Liver (tissue), 9 donors: ENCODE results near the gene ACOT6. TPM values are rescaled to one million over a fixed set of nuclear protein-coding genes. Genes with fewer than 3 reads are reported as not detected.

ENCODE experiments used
- DNase-seq: peaks from one replicate; pipeline ENCODE4 v3.0.0-alpha.2; 2017; ENCODE audit warnings: low spot score
- H3K27ac ChIP-seq, 2 donors: one replicate each; pipeline ENCODE4 v1.7.0; 2013; ENCODE audit warnings: inconsistent platforms in 2 of 2, low read length in 2 of 2, control low read depth in 1 of 2, low read depth in 1 of 2, mild to moderate bottlenecking in 1 of 2
- H3K27me3 ChIP-seq, 4 donors: one replicate each; pipeline versions ENCODE4 v1.6.1 to v1.7.0; 2013; ENCODE audit warnings: low read length in 3 of 4, inconsistent platforms in 1 of 4, mild to moderate bottlenecking in 1 of 4, moderate library complexity in 1 of 4; ENCODE audit not compliant: control insufficient read depth in 4 of 4, insufficient read depth in 4 of 4
- H3K36me3 ChIP-seq, 4 donors: one replicate each; pipeline versions ENCODE4 v1.6.1 to v1.7.0; 2013; ENCODE audit warnings: low read length in 3 of 4, mild to moderate bottlenecking in 3 of 4, low read depth in 1 of 4, moderate library complexity in 1 of 4; ENCODE audit not compliant: control insufficient read depth in 4 of 4, insufficient read depth in 3 of 4
- H3K4me1 ChIP-seq, 4 donors: one replicate each; pipeline versions ENCODE4 v1.6.1 to v1.7.0; 2013; ENCODE audit warnings: low read length in 3 of 4, mild to moderate bottlenecking in 3 of 4, moderate library complexity in 1 of 4; ENCODE audit not compliant: control insufficient read depth in 4 of 4, insufficient read depth in 4 of 4
- H3K4me3 ChIP-seq, 3 donors: one replicate each; pipeline versions ENCODE4 v1.6.1 to v1.7.0; 2013; ENCODE audit warnings: low read length in 3 of 3, control low read depth in 1 of 3, low read depth in 1 of 3, mild to moderate bottlenecking in 1 of 3
- H3K9ac ChIP-seq, 2 donors: one replicate each; pipeline ENCODE4 v1.7.0; 2013; ENCODE audit warnings: low read length in 2 of 2, mild to moderate bottlenecking in 2 of 2, moderate library complexity in 2 of 2, control low read depth in 1 of 2, low read depth in 1 of 2
- H3K9me3 ChIP-seq, 4 donors: one replicate each; pipeline versions ENCODE4 v1.6.1 to v1.7.0; 2013; ENCODE audit warnings: low read length in 3 of 4; ENCODE audit not compliant: control insufficient read depth in 4 of 4
- ATF3 ChIP-seq: IDR thresholded peaks from 2 replicates; pipeline ENCODE4 v1.6.1; 2016; ENCODE audit warnings: antibody characterized with exemption
- CTCF ChIP-seq: fragments of 150-350 bp; IDR thresholded peaks from 2 replicates; pipeline ENCODE4 v1.5.1; 2017; ENCODE audit warnings: improper control_type of control experiment, low read depth, low read length; ENCODE audit not compliant: missing input control
- GABPA ChIP-seq, 2 donors: IDR thresholded peaks in 1 of 2; conservative IDR thresholded peaks in 1 of 2; 2 replicates each; pipeline ENCODE4 v1.6.1; 2016; ENCODE audit warnings: antibody characterized with exemption in 2 of 2, mild to moderate bottlenecking in 1 of 2, moderate library complexity in 1 of 2
- HNF4A ChIP-seq, 2 donors: conservative IDR thresholded peaks; 2 replicates each; pipeline ENCODE4 v1.6.1; 2016; ENCODE audit warnings: antibody characterized with exemption in 2 of 2, mild to moderate bottlenecking in 2 of 2
- JUND ChIP-seq, 2 donors: IDR thresholded peaks; 2 replicates each; pipeline ENCODE4 v1.6.1; 2016; ENCODE audit warnings: antibody characterized with exemption in 2 of 2
- MAX ChIP-seq: IDR thresholded peaks from 2 replicates; pipeline ENCODE4 v1.6.1; 2016; ENCODE audit warnings: antibody characterized with exemption
- NR2F2 ChIP-seq: IDR thresholded peaks from 2 replicates; pipeline ENCODE4 v1.6.1; 2016; ENCODE audit warnings: antibody characterized with exemption
- RAD21 ChIP-seq, 2 donors: IDR thresholded peaks; 2 replicates each; pipeline ENCODE4 v1.6.1; 2016; ENCODE audit warnings: antibody characterized with exemption in 2 of 2, mild to moderate bottlenecking in 2 of 2
- SP1 ChIP-seq: IDR thresholded peaks from 2 replicates; pipeline ENCODE4 v1.6.1; 2018; ENCODE audit warnings: antibody characterized with exemption, mild to moderate bottlenecking
- TAF1 ChIP-seq: conservative IDR thresholded peaks from 2 replicates; pipeline ENCODE4 v1.6.1; 2016; ENCODE audit warnings: antibody characterized with exemption, mild to moderate bottlenecking
- WGBS: extraction: QIAGEN DNeasy Blood & Tissue Kit; methylation state at CpG from one replicate; pipeline ENCODE4 v1.1.7; 2013; 5-methylcytosine and 5-hydroxymethylcytosine counted together
- polyA plus RNA-seq, 2 donors: library from polyadenylated mRNA; stranded (reverse) in 1 of 2; unstranded in 1 of 2; fragments of 200-250 nt in 1 of 2; fragments of >200 nt in 1 of 2; fragmentation: Nextera tagmentation in 1 of 2; extraction: Ambion mirVana in 1 of 2; gene quantifications; one replicate each; pipeline versions ENCODE4 v1.2.1 to v1.2.3, GENCODE V29; 2013 to 2015
- total RNA-seq, 2 donors: library from RNA; depleted of rRNA; stranded (reverse); fragments of >200 nt; gene quantifications; one replicate each; pipeline ENCODE4 v1.2.3, GENCODE V29; 2014
- TF ChIP-seq, protein P1 (sequence below): IDR thresholded peaks from 2 replicates; pipeline ENCODE4 v1.6.1; 2016; ENCODE audit warnings: antibody characterized with exemption
- donor health status: healthy.
- donor health status: healthy.
- donor health status: healthy.
- donor health status: healthy.
- donor health status: healthy.

Gene ACOT6
- total and polyA plus RNA-seq, 4 donors: 0.65 to 1.1 (median 1.1) TPM; not detected in 1

- Histone ChIP-seq H3K4me3 (peak overlapping the region in 2 of 3 donors; percentile 65 to 76), H3K9me3 (no peaks in the 10 kb centered on the region), H3K27ac (peak overlapping the region; percentile 91 to 96), H3K27me3 (no peaks in the 10 kb centered on the region), H3K9ac (peak overlapping the region in 1 of 2 donors; percentile 90), H3K36me3 (peaks cover 0 to 2% (median 0%) of the 10 kb centered on the region in 4 donors), H3K4me1 (peaks cover 0 to 18% (median 10%) of the 10 kb centered on the region in 4 donors)
- TF ChIP-seq GABPA (IDR thresholded peaks at IDR 0.05 in 1 of 2, conservative IDR thresholded peaks at IDR 0.05 in 1 of 2): no peak
- TF ChIP-seq, protein P1, sequence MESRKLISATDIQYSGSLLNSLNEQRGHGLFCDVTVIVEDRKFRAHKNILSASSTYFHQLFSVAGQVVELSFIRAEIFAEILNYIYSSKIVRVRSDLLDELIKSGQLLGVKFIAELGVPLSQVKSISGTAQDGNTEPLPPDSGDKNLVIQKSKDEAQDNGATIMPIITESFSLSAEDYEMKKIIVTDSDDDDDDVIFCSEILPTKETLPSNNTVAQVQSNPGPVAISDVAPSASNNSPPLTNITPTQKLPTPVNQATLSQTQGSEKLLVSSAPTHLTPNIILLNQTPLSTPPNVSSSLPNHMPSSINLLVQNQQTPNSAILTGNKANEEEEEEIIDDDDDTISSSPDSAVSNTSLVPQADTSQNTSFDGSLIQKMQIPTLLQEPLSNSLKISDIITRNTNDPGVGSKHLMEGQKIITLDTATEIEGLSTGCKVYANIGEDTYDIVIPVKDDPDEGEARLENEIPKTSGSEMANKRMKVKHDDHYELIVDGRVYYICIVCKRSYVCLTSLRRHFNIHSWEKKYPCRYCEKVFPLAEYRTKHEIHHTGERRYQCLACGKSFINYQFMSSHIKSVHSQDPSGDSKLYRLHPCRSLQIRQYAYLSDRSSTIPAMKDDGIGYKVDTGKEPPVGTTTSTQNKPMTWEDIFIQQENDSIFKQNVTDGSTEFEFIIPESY: no peak
- TF ChIP-seq MAX: no peak
- TF ChIP-seq ATF3: no peak
- no peak for TF ChIP-seq NR2F2
- no peak for TF ChIP-seq SP1
- 59% methylated on average over 3 of the region's 3 CpGs for WGBS
- no peak for DNase-seq
These were observed 1.2 kb downstream of the ACOT6 start for GRCh38 chr14:73613419-73613963.

DNA sequence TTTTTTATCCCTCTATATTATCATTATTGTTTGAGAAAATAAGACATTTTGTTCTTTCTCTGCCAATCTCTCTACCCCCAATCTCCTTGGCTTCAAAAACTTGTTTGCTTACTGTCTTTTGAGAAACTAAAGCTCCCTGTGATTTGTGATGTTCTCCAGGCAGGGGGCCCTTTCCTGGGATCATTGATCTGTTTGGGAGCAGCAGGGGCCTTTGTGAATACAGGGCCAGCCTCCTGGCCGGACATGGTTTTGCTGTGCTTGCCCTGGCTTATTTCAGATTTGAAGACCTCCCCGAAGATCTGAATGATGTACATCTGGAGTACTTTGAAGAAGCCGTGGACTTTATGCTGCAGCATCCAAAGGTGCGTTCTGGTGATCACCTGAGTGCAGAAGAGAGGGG, 4.5 kb downstream of the ACOT6 start:
- Histone ChIP-seq H3K27ac (no peak overlapping the region), H3K9ac (no peak overlapping the region), H3K36me3 (peaks cover 0 to 2% (median 0%) of the 10 kb centered on the region in 4 donors), H3K4me3 (no peak overlapping the region), H3K27me3 (no peaks in the 10 kb centered on the region), H3K4me1 (peaks cover 0 to 21% (median 12%) of the 10 kb centered on the region in 4 donors), H3K9me3 (no peaks in the 10 kb centered on the region)
- DNase-seq: no peak
- WGBS: 84% methylated on average over 4 of the region's 4 CpGs
- TF ChIP-seq TAF1 (no peak), HNF4A (conservative IDR thresholded peaks at IDR 0.05) (no peak), NR2F2 (no peak), JUND (IDR thresholded peaks at IDR 0.05) (no peak), MAX (no peak), ATF3 (no peak)

- TF ChIP-seq CTCF (no peak), RAD21 (IDR thresholded peaks at IDR 0.05) (no peak)
- peaks cover 0 to 2% (median 0%) of the 10 kb centered on the region in 4 donors for H3K36me3 ChIP-seq
- H3K27me3 ChIP-seq: no peaks in the 10 kb centered on the region
- no peak overlapping the region for H3K27ac ChIP-seq
- WGBS: 44% methylated on average over 1 of the region's 1 CpG
- no peak for DNase-seq
- H3K4me3 ChIP-seq: no peak overlapping the region
- no peak overlapping the region for H3K9ac ChIP-seq
- peaks cover 0 to 8% (median 2%) of the 10 kb centered on the region in 4 donors for H3K4me1 ChIP-seq
- H3K9me3 ChIP-seq: no peaks in the 10 kb centered on the region
These were observed 7.2 kb downstream of the ACOT6 start for GRCh38 chr14:73619524-73619923.
